ENCODE measurements around the gene ESPNL. TPM values are rescaled to one million over a fixed set of nuclear protein-coding genes. Genes with fewer than 3 reads are reported as not detected.

The ESPNL gene
- total RNA-seq, 2 experiments from 2014 or later: 0.05 TPM; not detected in 1

DNA sequence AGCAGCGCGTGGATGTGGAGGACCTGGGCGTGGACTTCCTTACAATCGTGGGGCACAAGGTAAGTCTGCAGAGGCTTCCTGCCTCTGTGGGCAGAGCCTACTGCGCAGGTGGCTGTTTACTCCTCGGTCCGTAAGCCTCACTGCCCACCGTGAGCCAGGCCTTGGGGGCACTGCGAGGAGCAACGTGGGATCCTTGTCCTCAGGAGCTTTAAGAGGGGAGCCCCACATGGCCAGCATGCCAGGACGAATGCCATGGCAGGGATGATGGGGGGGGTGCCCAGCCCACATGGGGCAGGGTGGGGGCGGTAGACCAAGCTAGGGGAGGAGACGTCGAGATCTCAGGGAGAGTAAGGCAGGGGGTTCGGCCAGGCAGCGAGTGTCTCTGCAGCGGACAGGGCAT, 18.0 kb upstream of the ESPNL start:
- H3K27me3 Mint-ChIP-seq: no peaks in the 10 kb centered on the region
- CTCF ChIA-PET: interaction anchor here (0.7 kb wide), 1 partner anchor 26 kb away, joined by 3 read pairs; no protein-coding TSS in a partner anchor
- peaks cover 51% of the 10 kb centered on the region for H3K36me3 Mint-ChIP-seq (ENCODE audit: low read depth)
- no peak for DNase-seq
- H3K27ac Mint-ChIP-seq: no peak overlapping the region
- POLR2A ChIA-PET: no interaction called here
- no peaks in the 10 kb centered on the region for H3K9me3 Mint-ChIP-seq
- H3K4me1 Mint-ChIP-seq: peaks cover 10% of the 10 kb centered on the region
- no peak overlapping the region for H3K4me3 Mint-ChIP-seq

DNA sequence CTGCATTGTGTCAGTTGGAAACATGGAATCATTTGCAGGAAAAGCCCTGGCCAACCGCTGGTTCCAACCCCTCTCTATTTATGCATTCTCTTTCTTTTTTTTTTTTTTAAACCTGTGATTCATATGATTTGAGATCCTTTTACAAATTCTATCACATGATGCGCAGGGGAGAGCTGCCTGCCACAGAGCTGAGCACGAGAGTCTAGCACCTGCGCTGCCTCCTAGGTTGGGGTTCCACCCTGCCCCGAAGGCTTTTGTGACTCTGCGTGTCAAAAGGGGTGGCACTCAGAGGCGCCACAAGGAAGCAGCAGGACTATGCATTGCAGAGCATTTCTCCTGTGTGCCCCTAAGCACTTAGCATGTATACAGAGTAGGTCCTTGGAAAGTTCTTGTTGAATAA, 17.3 kb upstream of the ESPNL start:
- CTCF ChIA-PET: interaction anchor here (0.7 to 1.5 kb wide), 2 partner anchors 15 to 26 kb away, joined by 3 to 4 read pairs; no protein-coding TSS in a partner anchor
- Mint-ChIP-seq H3K9me3 (no peaks in the 10 kb centered on the region), H3K4me3 (no peak overlapping the region), H3K4me1 (peaks cover 13% of the 10 kb centered on the region), H3K27ac (no peak overlapping the region), H3K27me3 (no peaks in the 10 kb centered on the region), H3K36me3 (ENCODE audit: low read depth) (peaks cover 51% of the 10 kb centered on the region)
- DNase-seq: no peak
- POLR2A ChIA-PET: no interaction called here

DNA sequence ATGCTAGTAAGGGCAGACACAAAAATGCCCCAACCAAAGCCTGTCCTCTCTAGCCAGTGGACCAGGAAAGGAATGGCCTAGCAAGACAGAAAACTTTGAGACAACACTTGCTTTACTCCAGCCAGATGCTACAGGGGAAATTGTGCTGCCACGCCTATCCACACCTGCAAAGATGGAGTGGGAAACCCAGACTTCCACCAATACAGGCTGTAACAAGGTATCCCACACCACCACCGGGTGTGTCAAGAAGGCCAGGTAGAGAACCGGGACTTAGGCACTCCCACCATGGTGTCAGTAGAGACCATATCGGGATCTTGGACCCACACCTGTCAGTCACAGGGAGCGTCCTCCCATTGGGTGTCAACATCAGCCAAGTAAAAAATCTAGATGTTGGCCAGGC, 16.2 kb upstream of the ESPNL start:
- no peak overlapping the region for H3K27ac Mint-ChIP-seq
- H3K9me3 Mint-ChIP-seq: no peaks in the 10 kb centered on the region
- no peak for DNase-seq
- peaks cover 48% of the 10 kb centered on the region for H3K36me3 Mint-ChIP-seq (ENCODE audit: low read depth)
- H3K27me3 Mint-ChIP-seq: no peaks in the 10 kb centered on the region
- H3K4me3 Mint-ChIP-seq: no peak overlapping the region
- CTCF ChIA-PET: interaction anchor here (1.5 kb wide), 1 partner anchor 16 kb away, joined by 4 read pairs; no protein-coding TSS in a partner anchor
- H3K4me1 Mint-ChIP-seq: peaks cover 13% of the 10 kb centered on the region
- POLR2A ChIA-PET: no interaction called here

DNA sequence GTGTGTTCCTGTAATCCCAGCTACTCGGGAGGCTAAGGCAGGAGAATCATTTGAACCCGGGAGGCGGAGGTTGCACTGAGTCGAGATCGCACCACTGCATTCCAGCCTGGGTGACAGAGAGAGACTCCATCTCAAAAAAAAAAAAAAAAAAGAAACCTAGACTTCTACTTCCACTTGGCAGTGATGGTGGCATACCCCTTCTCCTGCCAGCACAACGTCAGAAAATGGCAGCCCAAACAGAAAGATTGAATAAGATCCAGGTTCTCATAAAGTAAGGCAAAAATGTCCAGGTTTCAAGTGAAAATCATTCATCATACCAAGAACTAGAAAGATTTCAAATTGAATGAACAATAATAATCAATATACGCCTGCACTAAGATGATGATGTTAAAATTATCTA, 15.4 kb upstream of the ESPNL start:
- Mint-ChIP-seq H3K9me3 (no peaks in the 10 kb centered on the region), H3K36me3 (ENCODE audit: low read depth) (peaks cover 48% of the 10 kb centered on the region), H3K4me1 (peaks cover 13% of the 10 kb centered on the region), H3K27ac (peak overlapping the region; percentile 0), H3K4me3 (no peak overlapping the region), H3K27me3 (no peaks in the 10 kb centered on the region)
- no peak for DNase-seq
- ChIA-PET POLR2A (no interaction called here), CTCF (interaction anchor here (0.9 kb wide), 1 partner anchor 189 kb away, joined by 3 read pairs; no protein-coding TSS in a partner anchor)

DNA sequence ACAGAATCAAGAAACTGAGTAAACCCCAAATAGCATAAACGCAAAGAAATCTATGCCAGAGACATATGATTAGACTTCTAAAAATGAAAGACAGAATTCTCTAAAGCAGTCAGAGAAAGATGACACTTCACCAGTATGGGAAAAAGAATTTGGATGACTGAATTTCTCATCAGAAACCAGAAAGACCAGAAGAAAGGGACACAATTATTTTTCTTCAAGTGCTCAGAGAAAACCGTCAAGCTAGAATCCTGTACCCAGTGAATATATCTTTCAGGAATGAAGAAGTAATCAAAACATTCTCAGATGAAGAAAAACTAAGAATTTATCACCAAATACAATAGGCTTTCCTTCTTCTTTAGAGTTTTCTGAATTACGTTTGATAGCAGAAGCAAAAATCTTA, 14.2 kb upstream of the ESPNL start:
- H3K27ac Mint-ChIP-seq: no peak overlapping the region
- ChIA-PET POLR2A (no interaction called here), CTCF (interaction anchor here (0.6 to 1.6 kb wide), 2 partner anchors 59 to 228 kb away, joined by 4 read pairs; no protein-coding TSS in a partner anchor)

DNA sequence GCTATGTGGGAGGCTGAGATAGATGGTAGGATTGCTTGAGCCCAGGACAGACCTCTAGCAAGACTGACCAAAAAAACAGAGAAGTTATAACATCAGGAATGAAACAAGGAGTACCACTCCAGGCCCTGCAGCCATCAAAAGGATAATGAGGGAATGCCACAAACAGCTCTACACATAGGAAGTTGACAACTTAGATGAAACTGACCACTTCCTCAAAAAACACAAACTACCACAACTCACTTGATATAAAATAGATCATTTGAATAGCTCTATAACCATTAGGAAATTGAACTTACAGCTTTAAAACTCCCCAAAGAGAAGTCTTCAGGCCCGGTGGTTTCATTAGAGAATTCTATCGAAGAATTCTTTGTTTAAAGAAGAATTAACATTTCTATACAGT, 12.9 kb upstream of the ESPNL start:
- Mint-ChIP-seq H3K27ac (peak overlapping the region; percentile 31), H3K27me3 (no peaks in the 10 kb centered on the region), H3K9me3 (no peaks in the 10 kb centered on the region), H3K4me3 (no peak overlapping the region), H3K36me3 (ENCODE audit: low read depth) (peaks cover 33% of the 10 kb centered on the region), H3K4me1 (peaks cover 10% of the 10 kb centered on the region)
- no peak for DNase-seq
- ChIA-PET POLR2A (interaction anchor here (0.7 kb wide), 1 partner anchor 14 kb away, joined by 6 read pairs; no protein-coding TSS in a partner anchor), CTCF (interaction anchor here (0.6 kb wide), 1 partner anchor 1911 kb away, joined by 3 read pairs; no protein-coding TSS in a partner anchor)

More for the DNA sequence above, 14.2 kb upstream of the ESPNL start:
- Mint-ChIP-seq H3K4me1 (peaks cover 13% of the 10 kb centered on the region), H3K9me3 (no peaks in the 10 kb centered on the region), H3K36me3 (ENCODE audit: low read depth) (peaks cover 44% of the 10 kb centered on the region), H3K4me3 (no peak overlapping the region), H3K27me3 (no peaks in the 10 kb centered on the region)
- DNase-seq: no peak

DNA sequence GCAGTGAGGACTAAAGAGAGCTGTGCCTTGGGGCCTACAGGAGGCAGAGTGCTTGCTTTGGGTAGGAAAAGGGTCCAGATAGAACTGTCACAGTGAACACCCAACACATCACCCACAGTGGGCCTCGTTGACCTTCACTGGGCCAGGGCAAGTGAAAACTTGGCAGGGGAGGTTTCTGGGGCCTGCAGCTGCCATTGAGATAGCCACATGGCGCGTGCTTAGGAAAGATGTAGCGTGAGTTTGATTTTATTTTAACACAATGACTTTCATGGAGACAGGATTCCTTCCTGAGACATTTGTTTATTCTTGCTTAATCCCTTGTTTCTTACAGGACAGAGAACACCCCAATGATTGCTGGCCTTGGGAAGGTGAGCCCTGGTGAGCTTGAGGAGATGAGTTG, 9.3 kb upstream of the ESPNL start:
- POLR2A ChIA-PET: no interaction called here
- no peaks in the 10 kb centered on the region for H3K9me3 Mint-ChIP-seq
- peaks cover 9% of the 10 kb centered on the region for H3K36me3 Mint-ChIP-seq (ENCODE audit: low read depth)
- no peaks in the 10 kb centered on the region for H3K27me3 Mint-ChIP-seq
- CTCF ChIA-PET: interaction anchor here (0.6 kb wide), 1 partner anchor 232 kb away, joined by 4 read pairs; no protein-coding TSS in a partner anchor
- H3K27ac Mint-ChIP-seq: no peak overlapping the region
- H3K4me3 Mint-ChIP-seq: no peak overlapping the region
- DNase-seq: no peak
- peaks cover 8% of the 10 kb centered on the region for H3K4me1 Mint-ChIP-seq

DNA sequence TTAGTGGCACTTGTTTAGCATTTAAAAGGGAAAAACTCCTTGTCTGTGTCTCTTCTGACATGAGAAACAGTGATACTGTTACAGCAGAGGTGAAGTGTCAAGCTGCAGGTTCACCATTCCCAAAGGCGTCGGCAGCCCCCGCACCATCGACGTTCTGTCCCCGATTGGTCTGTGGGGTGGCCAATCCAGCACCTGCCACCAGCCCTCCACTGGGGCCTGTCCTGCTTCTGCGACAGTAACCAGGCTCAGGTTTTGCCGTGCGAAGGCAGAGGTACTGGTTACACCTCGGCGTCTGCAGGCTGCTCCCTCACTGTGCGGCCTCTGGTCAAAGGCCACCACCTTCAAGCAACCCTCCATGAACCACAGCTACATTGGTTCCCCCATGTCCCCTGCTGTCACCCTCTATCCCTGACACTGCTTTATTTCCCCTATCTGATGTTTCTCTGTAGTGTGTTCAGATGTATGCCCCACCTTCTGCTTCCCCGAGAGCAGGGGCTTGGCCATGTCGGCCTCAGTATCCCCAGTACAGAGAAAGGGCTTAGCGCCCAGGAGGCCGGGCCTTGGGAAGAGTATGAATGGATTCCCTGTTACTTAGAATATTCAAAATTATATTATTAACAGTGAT, 8.6 kb upstream of the ESPNL start:
- Mint-ChIP-seq H3K27me3 (no peaks in the 10 kb centered on the region), H3K4me1 (peaks cover 8% of the 10 kb centered on the region), H3K27ac (no peak overlapping the region), H3K9me3 (no peaks in the 10 kb centered on the region), H3K36me3 (ENCODE audit: low read depth) (peaks cover 5% of the 10 kb centered on the region), H3K4me3 (no peak overlapping the region)
- ChIA-PET POLR2A (no interaction called here), CTCF (interaction anchor here (0.6 kb wide), 1 partner anchor 231 kb away, joined by 4 read pairs; no protein-coding TSS in a partner anchor)
- DNase-seq: no peak

DNA sequence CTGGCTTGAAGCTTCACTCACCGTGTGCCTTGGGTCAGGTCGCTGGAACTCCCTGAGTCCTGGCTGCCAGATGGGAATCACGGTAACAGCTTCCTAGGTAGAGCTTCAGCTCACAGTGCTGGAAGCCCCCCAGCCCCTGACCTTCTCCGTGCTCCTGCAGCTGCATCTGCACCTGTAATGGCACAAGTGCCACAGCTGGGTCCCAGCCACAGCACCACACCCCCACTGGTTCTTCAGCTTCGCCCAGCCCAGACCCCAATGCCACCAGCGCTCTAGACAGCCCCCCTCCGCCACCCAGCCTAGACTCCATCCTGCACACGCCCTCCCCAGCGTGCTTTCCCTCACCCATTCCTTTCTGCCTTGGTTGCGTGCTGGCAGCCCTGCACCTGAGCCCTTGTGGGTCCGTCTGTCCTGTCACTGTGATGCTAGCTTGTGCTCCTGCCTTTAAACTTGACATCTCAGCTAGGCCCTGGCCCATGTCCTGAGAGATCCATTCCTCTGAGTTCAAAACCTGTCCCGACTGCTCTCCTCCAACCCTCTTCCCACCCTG, 7.6 kb upstream of the ESPNL start:
- CTCF ChIA-PET: no interaction called here
- POLR2A ChIA-PET: no interaction called here
- no peak for DNase-seq
- H3K27me3 Mint-ChIP-seq: no peaks in the 10 kb centered on the region
- H3K4me3 Mint-ChIP-seq: no peak overlapping the region
- no peak overlapping the region for H3K27ac Mint-ChIP-seq
- no peaks in the 10 kb centered on the region for H3K9me3 Mint-ChIP-seq
- H3K36me3 Mint-ChIP-seq (ENCODE audit: low read depth): peaks cover 1% of the 10 kb centered on the region
- no peaks in the 10 kb centered on the region for H3K4me1 Mint-ChIP-seq

DNA sequence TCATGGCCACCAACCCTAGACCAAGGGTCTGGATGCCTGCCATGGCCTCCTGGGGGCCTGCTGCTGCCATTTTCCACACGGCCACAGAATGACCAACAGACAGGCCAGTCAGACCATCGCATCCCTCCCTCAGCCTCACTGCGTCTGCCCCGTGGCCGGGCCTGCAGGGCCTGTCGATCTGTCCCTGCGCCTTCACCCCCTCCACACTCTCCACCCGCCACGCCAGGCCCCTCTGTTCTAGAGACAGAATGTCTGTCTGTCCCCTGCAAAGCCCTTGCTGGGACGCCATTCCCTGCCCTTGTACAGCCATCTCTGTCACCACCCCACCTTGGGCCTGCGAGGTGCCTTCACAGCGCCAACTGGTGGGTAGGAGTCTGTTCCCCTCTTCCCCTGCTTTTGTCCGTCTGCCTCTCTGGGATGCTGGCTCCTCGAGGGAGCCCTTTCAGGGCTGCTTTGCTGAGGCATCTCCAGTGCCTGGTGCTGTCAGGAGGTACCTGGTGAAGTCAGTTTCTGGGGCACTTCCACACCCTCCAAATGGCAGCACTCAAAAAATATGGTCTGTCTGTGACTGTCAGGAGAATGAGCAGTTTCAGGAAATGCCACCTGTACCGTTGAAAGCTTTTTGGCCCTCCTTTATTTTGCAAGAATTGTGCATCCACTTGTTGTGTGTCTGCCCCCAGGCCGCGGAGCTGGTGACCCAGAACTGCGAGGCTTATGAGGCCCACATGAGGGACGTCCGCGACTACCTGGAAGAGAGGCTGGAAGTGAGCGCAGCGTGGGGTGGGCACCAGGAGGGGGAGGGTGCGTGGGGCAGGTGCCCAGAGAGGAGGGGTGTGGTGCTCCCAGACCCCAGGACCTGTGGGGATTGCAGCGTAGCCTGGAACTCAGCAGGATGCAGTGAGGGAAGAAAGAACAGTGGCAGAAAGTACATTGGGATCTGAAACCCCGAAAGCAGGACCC, 6.7 kb upstream of the ESPNL start:
- no peaks in the 10 kb centered on the region for H3K27me3 Mint-ChIP-seq
- POLR2A ChIA-PET: no interaction called here
- peaks cover 1% of the 10 kb centered on the region for H3K36me3 Mint-ChIP-seq (ENCODE audit: low read depth)
- CTCF ChIA-PET: interaction anchor here (1.4 kb wide), 1 partner anchor 15 kb away, joined by 4 read pairs; no protein-coding TSS in a partner anchor
- H3K4me3 Mint-ChIP-seq: no peak overlapping the region
- no peaks in the 10 kb centered on the region for H3K9me3 Mint-ChIP-seq
- H3K27ac Mint-ChIP-seq: peak overlapping the region; percentile 62
- H3K4me1 Mint-ChIP-seq: no peaks in the 10 kb centered on the region
- DNase-seq: no peak

DNA sequence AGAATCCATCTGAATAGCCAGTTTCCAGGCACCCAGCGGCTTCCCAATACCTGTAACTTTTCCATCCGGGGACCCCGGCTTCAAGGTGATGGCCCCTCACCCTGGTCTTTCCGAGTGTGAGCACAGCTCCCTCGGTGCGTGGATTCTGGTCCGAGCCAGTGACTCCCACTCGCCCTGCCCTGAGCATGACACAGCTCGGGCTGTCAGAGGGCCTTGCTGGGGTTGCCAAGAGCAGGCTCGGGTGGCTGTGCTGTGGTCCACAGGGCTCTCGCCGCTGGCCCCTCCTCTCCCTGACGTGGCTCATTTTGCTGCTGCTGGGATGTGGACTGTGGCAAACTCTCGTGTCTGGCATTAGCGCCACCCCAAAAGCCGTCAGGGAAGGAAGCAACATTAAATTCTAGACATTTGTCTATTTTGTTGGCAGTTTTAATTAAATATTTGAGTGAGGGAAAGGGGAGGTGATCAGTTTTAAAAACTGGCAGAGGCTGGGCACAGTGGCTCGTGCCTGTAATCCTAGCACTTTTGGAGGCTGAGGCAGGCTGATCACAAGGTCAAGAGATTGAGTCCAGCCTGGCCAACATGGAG, 5.6 kb upstream of the ESPNL start:
- ChIA-PET CTCF (interaction anchor here (1.4 kb wide), 1 partner anchor 14 kb away, joined by 4 read pairs; no protein-coding TSS in a partner anchor), POLR2A (no interaction called here)
- no peaks in the 10 kb centered on the region for H3K9me3 Mint-ChIP-seq
- DNase-seq: no peak
- no peaks in the 10 kb centered on the region for H3K27me3 Mint-ChIP-seq
- no peak overlapping the region for H3K27ac Mint-ChIP-seq
- H3K4me3 Mint-ChIP-seq: no peak overlapping the region
- H3K36me3 Mint-ChIP-seq (ENCODE audit: low read depth): peaks cover 1% of the 10 kb centered on the region
- H3K4me1 Mint-ChIP-seq: no peaks in the 10 kb centered on the region

DNA sequence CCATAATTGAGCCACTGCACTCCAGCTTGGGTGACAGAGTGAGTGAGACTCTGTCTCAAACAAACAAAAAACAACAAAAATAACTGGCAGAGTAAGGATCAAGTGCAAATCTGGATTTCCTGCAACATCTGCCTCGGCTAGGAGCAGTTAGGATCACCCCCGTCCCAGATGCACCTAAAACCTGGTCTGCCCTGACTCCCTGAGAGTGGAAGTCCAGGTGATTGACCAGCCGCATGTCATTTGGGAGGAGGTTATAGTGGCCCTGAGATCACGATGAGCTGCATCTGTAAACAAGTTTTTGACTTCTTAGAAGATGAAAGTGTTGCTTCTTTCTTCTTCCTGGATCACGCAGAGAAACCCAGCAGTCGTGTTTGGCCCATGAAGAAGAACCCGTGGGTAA, 5.0 kb upstream of the ESPNL start:
- peaks cover 1% of the 10 kb centered on the region for H3K36me3 Mint-ChIP-seq (ENCODE audit: low read depth)
- peak; percentile 2 for DNase-seq
- ChIA-PET CTCF (interaction anchor here (0.6 kb wide), 2 partner anchors 20 to 146 kb away, joined by 3 read pairs; no protein-coding TSS in a partner anchor), POLR2A (no interaction called here)
- H3K4me3 Mint-ChIP-seq: no peak overlapping the region
- H3K27ac Mint-ChIP-seq: peak overlapping the region; percentile 76
- no peaks in the 10 kb centered on the region for H3K4me1 Mint-ChIP-seq
- H3K9me3 Mint-ChIP-seq: no peaks in the 10 kb centered on the region
- H3K27me3 Mint-ChIP-seq: no peaks in the 10 kb centered on the region
